Hippocampal formation (tissue), 2 donors: Measurements from ENCODE around the gene FTHL17.

ENCODE experiments used
- DNase-seq, 2 donors: peaks; one replicate each; lab custom pipeline; 2025; lab: John Stamatoyannopoulos, UW

FTHL17 gene

GRCh38 chrX:31071725-31072124 is at the start of gene FTHL17:
Gene FTHL17 (minus strand): TSS chrX:31072041. CDS start chrX:31071953, 88 bp downstream.
- no peak for DNase-seq

GRCh38 chrX:31117266-31117665 is 45.4 kb upstream of the FTHL17 start:
- DNase-seq, result no peak

GRCh38 chrX:31115398-31115797 is 43.6 kb upstream of the FTHL17 start:
- DNase-seq, result no peak

GRCh38 chrX:31114858-31115257 is 43.0 kb upstream of the FTHL17 start:
- no peak for DNase-seq

GRCh38 chrX:31112226-31112999 is 40.6 kb upstream of the FTHL17 start:
- DNase-seq, result no peak

- DNase-seq, result no peak
Observed at GRCh38 chrX:31110657-31111056, 38.8 kb upstream of the FTHL17 start.

GRCh38 chrX:31099536-31100090 is 27.8 kb upstream of the FTHL17 start:
- no peak for DNase-seq

GRCh38 chrX:31098079-31098478 is 26.2 kb upstream of the FTHL17 start:
- no peak for DNase-seq

GRCh38 chrX:31093639-31093975 is 21.8 kb upstream of the FTHL17 start:
- no peak for DNase-seq

- no peak for DNase-seq
Observed at GRCh38 chrX:31092970-31093638, 21.3 kb upstream of the FTHL17 start.

- DNase-seq, result no peak
Observed at GRCh38 chrX:31092476-31092875, 20.6 kb upstream of the FTHL17 start.

GRCh38 chrX:31091819-31092218 is 20.0 kb upstream of the FTHL17 start:
- no peak for DNase-seq

GRCh38 chrX:31074522-31074921 is 2.7 kb upstream of the FTHL17 start:
- no peak for DNase-seq

- DNase-seq, result no peak
Observed at GRCh38 chrX:31071262-31071661, 579 bp downstream of the FTHL17 start.

GRCh38 chrX:31070057-31070468 is 1.8 kb downstream of the FTHL17 start:
- no peak for DNase-seq

GRCh38 chrX:31063114-31063513 is 8.7 kb downstream of the FTHL17 start:
- no peak for DNase-seq

GRCh38 chrX:31061091-31061490 is 10.8 kb downstream of the FTHL17 start:
- DNase-seq, result no peak

GRCh38 chrX:31060016-31060415 is 11.8 kb downstream of the FTHL17 start:
- no peak for DNase-seq

GRCh38 chrX:31058284-31058683 is 13.6 kb downstream of the FTHL17 start:
- DNase-seq, result no peak

GRCh38 chrX:31057691-31058090 is 14.2 kb downstream of the FTHL17 start:
- no peak for DNase-seq

GRCh38 chrX:31057291-31057690 is 14.6 kb downstream of the FTHL17 start:
- DNase-seq, result no peak

GRCh38 chrX:31053621-31054020 is 18.2 kb downstream of the FTHL17 start:
- no peak for DNase-seq

GRCh38 chrX:31039327-31039711 is 32.5 kb downstream of the FTHL17 start:
- DNase-seq, result no peak
